HG02571 (cell line): Measurements from ENCODE around the gene HOXB3.

Experiments used
- ATAC-seq: cut with Tn5 transposase; IDR thresholded peaks from one replicate; pipeline ENCODE4 v1.9.1; 2021; ENCODE audit warnings: mild to moderate bottlenecking, moderate library complexity; ENCODE audit not compliant: unreplicated experiment

HOXB3 gene

GRCh38 chr17:48559122-48559839, 30.8 kb downstream of the HOXB3 start:
- ATAC-seq, result no peak

- no peak for ATAC-seq
Observed at GRCh38 chr17:48558831-48559121, 31.3 kb downstream of the HOXB3 start.

GRCh38 chr17:48558057-48558830, 31.8 kb downstream of the HOXB3 start:
- no peak for ATAC-seq

DNA sequence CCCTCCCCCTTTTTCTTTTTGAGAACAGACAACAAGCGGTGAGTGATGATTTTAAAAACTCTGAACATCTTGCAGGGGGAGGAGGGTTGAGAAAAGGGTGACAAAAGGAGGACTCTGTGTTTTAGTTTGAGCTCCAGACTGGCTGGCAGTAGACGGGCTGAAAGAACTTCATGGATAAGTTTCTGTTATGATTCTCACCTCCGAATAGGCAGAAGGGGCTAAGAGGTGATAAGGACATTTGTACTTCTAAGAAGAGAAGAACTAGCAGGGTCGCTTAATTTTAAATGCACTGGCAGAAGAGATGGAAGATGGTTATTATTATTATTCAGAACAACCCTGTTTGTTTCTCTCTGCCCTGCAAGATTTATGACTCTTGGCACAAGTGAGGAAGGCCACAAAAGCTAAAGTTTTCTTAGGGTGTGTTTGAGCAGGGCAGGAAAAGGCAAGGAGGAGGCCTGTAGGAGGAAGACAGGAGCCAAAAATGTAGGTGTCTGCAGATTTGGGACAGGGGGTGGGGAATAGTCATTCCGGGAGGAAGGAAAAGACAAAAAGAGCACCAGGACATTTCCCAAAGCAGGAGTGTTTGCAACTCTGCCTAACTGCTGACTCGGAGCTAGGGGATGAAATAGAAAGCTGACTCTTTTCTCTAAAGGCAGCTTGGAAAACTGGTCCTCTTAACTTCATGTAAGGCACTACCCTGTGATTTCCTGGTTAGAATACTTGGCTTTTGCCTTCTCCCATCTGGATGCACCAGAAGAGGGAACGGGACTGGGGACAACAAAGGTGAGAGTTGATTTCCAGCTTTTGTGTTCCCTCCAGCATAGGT, 33.3 kb downstream of the HOXB3 start:
- ATAC-seq, result no peak

DNA sequence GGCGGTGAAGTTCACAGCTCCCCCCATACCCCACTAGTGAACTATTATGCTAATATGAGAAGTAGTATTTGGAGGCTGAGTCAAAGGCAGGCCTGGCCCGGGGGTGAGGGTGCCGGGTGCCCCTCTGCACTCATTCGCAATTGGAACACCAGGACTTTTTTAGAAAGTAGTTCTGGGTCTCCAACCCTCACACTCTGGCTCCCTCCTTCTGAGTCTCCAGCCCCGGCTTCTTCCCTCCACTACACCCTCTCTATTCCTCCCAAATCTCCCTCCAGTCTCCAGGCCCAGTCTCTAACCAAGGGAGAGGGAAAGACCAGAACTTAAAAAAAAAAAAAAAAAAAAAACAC, 33.8 kb downstream of the HOXB3 start:
- ATAC-seq, result no peak

DNA sequence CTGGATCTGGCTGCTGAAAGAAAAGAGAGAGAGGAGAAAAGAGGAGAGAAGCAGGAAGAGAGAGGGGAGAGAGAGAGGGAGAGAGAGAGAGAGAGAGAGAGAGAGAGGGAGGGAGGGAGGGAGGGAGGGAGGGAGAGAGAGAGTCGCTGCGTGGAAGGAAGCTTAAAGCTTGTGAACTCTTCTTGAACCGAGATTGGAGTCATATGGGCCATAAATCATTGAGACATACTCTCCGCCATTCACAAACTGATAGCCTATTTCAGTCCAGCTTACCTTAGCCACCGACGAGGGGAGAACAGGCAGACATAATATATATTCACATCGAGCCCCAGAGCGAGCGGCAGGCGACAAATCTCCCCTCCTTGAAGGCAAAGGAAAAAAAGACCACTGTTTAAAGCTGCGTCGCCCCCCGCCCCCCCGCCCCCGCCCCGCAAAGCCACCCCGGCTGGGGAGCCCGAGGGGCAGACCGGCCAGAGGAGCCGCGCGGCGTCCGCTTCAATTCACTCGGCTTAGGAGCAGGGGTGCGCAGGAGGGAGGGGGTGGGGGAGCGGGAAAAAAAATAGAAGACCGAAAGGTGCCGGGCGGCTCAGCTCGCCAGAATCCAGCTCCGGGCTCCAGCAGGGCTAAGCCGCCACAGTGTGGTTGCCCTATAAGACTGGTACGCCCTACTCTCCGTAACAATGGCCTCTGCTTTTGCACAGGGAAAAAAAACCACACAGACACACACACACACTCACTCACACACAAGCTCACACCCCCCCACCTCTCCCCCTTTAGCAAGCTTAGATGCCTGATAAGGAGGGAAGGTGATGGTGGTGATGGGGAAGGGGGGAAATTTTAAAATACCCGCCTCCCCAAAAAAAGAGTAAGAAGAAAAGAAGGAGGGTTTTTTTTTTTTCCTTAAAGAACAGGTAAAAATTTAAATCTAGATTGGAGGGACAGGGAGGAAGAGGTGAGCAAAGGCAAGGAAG, 34.5 kb downstream of the HOXB3 start:
- ATAC-seq, result no peak

DNA sequence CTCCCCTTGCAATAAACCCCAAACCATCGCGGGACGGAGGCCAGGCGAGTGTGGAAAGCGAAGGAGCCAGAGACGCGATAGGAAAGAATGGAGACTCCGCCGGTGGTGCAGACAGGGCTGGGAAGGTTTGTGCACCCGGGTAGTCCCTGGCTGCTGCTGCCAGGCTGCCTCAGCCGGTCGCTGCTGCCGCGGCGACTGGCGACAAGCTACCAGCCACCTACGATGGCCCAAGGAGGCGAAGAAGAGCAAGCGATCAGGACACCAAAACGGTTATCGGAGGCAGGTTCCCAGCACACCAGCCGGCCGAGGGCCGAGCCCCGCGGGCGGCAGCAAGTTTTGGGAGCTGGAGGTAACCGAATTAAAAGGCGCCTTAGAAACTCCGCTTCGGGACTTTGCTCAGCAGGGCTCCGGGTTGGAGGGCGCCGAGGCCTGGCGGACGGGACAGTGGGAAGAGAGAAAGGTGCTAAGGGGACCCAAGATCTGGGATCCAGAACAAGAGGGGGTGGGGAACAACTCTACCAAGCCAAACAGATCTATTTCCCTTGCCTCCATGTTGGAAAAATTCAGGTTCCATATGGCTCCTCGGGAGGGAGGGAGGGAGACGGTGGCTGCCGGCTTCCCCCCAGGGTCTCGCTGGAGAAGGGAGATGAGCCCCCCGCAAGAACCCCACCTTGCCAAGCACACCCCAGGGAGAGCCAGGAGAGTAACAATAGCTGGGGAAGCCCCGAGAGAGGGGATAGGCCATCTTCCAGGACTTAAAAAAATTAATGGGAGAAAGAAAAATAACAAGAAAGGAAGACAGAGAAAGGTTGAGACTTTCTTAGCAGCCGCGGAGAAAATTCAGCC, 35.4 kb downstream of the HOXB3 start:
- no peak for ATAC-seq

- no peak for ATAC-seq
Observed at GRCh38 chr17:48553826-48554225, 36.2 kb downstream of the HOXB3 start.

GRCh38 chr17:48553190-48553547, 36.9 kb downstream of the HOXB3 start:
- no peak for ATAC-seq

DNA sequence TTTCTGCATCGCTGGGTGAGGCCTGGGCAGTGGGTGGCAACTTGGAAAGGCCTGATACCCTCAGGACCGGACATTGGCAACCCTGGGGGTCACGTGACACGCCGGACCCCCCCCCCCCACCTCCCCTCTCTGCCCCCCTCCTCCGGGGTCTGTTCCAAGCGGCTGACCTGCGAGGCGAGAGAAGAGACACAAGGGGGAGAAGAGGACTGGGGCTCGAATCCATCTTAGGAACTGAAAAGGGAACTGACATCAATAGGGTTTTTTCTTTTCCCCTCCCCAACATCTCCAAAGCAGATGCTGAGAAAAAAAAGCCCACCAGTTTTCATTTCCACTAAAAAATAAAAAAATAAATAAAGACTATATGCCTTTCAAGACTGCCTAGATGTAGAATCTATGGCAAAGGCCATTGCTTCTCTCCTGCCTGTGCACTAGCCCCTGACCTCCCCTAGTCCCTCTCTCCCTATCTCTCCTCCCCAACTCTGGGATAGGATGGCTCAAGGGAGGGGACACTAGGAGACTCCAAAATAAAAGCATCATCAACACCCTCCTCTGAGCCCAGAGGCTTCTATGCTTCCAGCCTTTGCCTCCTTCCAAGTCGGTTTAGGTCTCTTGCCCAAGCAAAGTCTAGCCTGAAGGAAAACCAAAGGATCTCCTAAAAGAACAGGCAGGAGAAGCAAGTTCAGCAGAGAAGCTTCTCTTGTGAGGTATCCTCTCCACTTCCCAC, 37.4 kb downstream of the HOXB3 start:
- ATAC-seq, result no peak

DNA sequence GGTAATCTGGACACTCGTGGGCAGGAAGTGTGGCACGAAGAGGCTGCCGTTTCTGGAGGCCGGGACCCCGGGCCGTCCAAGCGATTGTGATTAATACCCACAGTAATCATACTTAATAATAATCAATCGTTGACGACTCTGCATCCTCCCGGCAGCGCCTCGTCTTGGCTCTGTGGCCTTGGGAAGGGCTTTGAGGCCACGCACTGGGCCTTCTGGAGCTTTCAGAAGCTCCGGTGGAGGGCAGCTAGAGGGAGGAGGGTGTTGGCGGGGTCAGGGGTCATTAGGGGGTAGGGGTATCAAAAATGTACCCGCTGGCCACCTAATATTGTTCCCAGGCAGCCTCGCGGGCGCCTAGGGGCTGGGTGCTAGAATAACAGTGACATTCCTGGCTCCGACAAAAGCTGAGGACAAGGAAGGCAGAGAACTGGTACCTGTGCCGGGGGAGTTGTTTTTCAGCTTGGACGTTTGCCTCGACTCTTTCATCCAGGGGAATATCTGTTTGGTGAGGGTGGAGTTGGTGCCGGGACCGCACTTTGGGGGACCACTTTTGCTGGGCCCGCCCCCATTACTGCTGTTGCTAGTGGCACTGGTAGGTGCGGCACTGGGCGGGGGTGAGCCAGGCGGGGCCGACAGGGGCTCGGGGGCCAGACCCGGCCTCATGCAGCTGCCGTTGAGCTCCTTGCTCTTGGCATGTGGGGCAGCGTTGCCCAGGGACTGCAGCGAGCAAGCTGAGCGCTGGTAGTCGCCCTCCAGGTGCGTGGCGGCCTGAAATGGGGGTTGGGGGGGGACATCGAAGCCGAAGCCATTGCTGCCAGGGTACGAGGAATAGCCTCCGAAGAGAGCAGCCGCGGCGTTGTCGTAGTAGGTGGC, 38.2 kb downstream of the HOXB3 start:
- ATAC-seq, result no peak

GRCh38 chr17:48551214-48551555, 38.9 kb downstream of the HOXB3 start:
- no peak for ATAC-seq

GRCh38 chr17:48550502-48551213, 39.4 kb downstream of the HOXB3 start:
- no peak for ATAC-seq

DNA sequence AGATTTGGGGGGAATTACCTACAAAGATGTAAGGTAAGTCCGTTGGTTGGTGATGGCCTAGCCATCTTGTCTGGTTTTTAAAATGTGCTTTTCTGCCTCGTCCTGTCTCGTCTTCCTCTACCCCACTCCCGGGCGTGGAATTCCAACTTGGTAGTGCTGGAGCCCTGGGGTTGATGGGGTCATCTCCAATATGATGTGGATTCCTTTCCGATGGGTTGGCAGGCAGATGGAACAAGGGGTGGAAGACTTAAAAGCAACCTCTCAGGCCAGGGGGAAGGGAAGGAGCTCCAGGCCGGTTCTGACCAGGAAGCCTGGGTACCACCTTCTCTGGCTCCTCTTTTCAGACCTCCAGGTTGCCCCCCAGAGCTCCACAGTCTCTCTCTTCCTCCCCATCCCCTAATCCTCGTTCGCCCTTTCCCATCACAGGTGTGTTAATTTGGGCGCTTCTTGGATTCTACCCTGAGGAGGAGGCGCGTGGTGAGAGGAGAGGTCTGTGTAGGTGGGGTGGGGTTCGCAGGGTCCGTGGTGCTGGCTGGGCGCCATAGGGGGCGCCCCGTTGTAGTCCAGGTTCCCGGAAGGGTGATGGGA, 40.0 kb downstream of the HOXB3 start:
- no peak for ATAC-seq

DNA sequence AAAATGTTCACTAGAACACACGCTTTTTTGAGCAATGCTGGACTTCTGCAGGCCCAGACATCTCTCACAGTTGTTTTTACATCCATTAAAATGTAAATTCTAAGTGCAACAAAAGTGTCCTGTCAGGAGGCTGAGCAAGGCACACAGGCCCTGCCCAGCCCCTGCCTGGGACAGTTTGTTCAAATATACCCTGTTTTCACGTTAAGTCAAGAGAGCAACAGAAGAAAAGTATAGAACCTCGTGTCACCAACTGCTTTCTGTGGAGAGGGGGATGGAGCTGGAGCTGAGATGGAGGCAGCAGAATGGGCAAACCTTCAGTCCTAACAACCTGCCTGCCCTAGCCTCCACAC, 40.8 kb downstream of the HOXB3 start:
- ATAC-seq, result no peak

GRCh38 chr17:48548523-48549280, 41.3 kb downstream of the HOXB3 start:
- ATAC-seq, result no peak
